ENCODE results near the gene AP1S1. TPM values are rescaled to one million over a fixed set of nuclear protein-coding genes. Genes with fewer than 3 reads are reported as not detected.
A peak's percentile ranks its signal among the peaks of the same experiment; 100 is the strongest.

AP1S1 gene
- total and polyA plus RNA-seq, 5 donors: 10.7 to 20.9 (median 12.5) TPM

- Histone ChIP-seq H3K9me3 (ENCODE audit: control insufficient read depth, low read length) (no peaks in the 10 kb centered on the region), H3K4me3 (ENCODE audit: low read length) (no peak overlapping the region), H3K27me3 (ENCODE audit: control insufficient read depth, insufficient read depth) (no peaks in the 10 kb centered on the region), H3K4me1 (ENCODE audit: control insufficient read depth, insufficient read depth, low read length) (peaks cover 2% of the 10 kb centered on the region), H3K27ac (ENCODE audit: low read length) (no peak overlapping the region)
- DNase-seq: no peak
- peak in 1 of 2 donors; percentile 6 for ATAC-seq
- intact Hi-C loops (cut with DNase I): loop anchor here (5.0 to 10.0 kb wide), 3 partner anchors 40 to 60 kb away; partner anchors contain the start of gene TRIM56 (in 1 of the 4)
- 66% methylated on average over 9 of the region's 9 CpGs for WGBS
Observed at GRCh38 chr7:101137651-101138212, 16.5 kb upstream of the AP1S1 start.

DNA sequence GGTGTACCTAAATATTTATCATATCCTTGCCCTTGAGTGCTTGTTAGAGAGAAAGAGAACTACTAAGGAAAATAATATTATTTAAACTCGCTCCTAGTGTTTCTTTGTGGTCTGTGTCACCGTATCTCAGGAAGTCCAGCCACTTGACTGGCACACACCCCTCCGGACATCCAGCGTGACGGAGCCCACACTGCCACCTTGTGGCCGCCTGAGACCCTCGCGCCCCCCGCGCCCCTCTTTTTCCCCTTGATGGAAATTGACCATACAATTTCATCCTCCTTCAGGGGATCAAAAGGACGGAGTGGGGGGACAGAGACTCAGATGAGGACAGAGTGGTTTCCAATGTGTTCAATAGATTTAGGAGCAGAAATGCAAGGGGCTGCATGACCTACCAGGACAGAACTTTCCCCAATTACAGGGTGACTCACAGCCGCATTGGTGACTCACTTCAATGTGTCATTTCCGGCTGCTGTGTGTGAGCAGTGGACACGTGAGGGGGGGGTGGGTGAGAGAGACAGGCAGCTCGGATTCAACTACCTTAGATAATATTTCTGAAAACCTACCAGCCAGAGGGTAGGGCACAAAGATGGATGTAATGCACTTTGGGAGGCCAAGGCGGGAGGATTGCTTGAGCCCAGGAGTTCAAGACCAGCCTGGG lies 15.9 kb upstream of the AP1S1 start:
- Histone ChIP-seq H3K27me3 (ENCODE audit: control insufficient read depth, insufficient read depth) (no peaks in the 10 kb centered on the region), H3K27ac (ENCODE audit: low read length) (no peak overlapping the region), H3K9me3 (ENCODE audit: control insufficient read depth, low read length) (no peaks in the 10 kb centered on the region), H3K4me1 (ENCODE audit: control insufficient read depth, insufficient read depth, low read length) (peaks cover 2% of the 10 kb centered on the region), H3K4me3 (ENCODE audit: low read length) (no peak overlapping the region)
- 6% methylated on average over 16 of the region's 16 CpGs for WGBS
- intact Hi-C loops (cut with DNase I): loop anchor here (5.0 to 10.0 kb wide), 3 partner anchors 41 to 61 kb away; partner anchors contain the start of gene TRIM56 (in 1 of the 4)
- DNase-seq (peak; percentile 83 to 88 (median 86)), ATAC-seq (peak; percentile 86 to 97)

DNA sequence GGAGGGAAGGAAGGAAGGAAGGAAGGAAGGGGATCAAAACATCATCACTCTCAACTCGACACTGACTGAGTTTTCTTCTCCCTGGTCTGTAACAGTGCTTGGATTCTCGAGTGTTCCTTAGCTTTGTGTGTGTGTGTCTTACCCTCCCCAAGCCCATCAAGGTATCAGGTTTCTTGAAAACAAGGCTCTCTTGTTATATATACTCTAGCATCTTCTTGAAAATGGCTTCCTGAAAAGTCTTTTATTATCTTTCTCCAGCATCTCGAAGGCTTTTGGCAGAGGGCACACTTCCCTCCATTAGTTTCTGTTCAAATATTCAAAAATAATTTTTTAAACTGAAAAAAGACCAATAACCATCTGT lies 14.0 kb upstream of the AP1S1 start:
- no peak for DNase-seq
- Histone ChIP-seq H3K4me1 (ENCODE audit: control insufficient read depth, insufficient read depth, low read length) (peaks cover 2% of the 10 kb centered on the region), H3K27ac (ENCODE audit: low read length) (no peak overlapping the region), H3K4me3 (ENCODE audit: low read length) (no peak overlapping the region), H3K9me3 (ENCODE audit: control insufficient read depth, low read length) (no peaks in the 10 kb centered on the region), H3K27me3 (ENCODE audit: control insufficient read depth, insufficient read depth) (no peaks in the 10 kb centered on the region)
- intact Hi-C loops (cut with DNase I): loop anchor here in 3 of 4 donors (5.0 kb wide), 2 partner anchors 53 to 142 kb away; partner anchors contain the start of gene TRIM56 (in 1 of the 3)
- 26% methylated on average over 3 of the region's 3 CpGs for WGBS
- ATAC-seq: no peak

GRCh38 chr7:101140746-101141382 lies 13.4 kb upstream of the AP1S1 start:
- intact Hi-C loops (cut with DNase I): loop anchor here in 3 of 4 donors (5.0 kb wide), 2 partner anchors 54 to 141 kb away; partner anchors contain the start of gene TRIM56 (in 1 of the 3)
- Histone ChIP-seq H3K27ac (ENCODE audit: low read length) (no peak overlapping the region), H3K4me1 (ENCODE audit: control insufficient read depth, insufficient read depth, low read length) (peaks cover 2% of the 10 kb centered on the region), H3K4me3 (ENCODE audit: low read length) (no peak overlapping the region), H3K27me3 (ENCODE audit: control insufficient read depth, insufficient read depth) (no peaks in the 10 kb centered on the region), H3K9me3 (ENCODE audit: control insufficient read depth, low read length) (no peaks in the 10 kb centered on the region)
- WGBS: 89% methylated on average over 4 of the region's 4 CpGs
- ATAC-seq (no peak), DNase-seq (no peak)

- Histone ChIP-seq H3K9me3 (ENCODE audit: control insufficient read depth, low read length) (no peaks in the 10 kb centered on the region), H3K27me3 (ENCODE audit: control insufficient read depth, insufficient read depth) (no peaks in the 10 kb centered on the region), H3K27ac (ENCODE audit: low read length) (no peak overlapping the region), H3K4me1 (ENCODE audit: control insufficient read depth, insufficient read depth, low read length) (peaks cover 6% of the 10 kb centered on the region), H3K4me3 (ENCODE audit: low read length) (no peak overlapping the region)
- ATAC-seq (no peak), DNase-seq (no peak)
- WGBS: 75% methylated on average over 2 of the region's 2 CpGs
- intact Hi-C loops (cut with DNase I): no loop called here
Observed at GRCh38 chr7:101151908-101152651, 2.2 kb upstream of the AP1S1 start.

GRCh38 chr7:101154693-101155102 lies 422 bp downstream of the AP1S1 start:
- no peaks in the 10 kb centered on the region for H3K9me3 ChIP-seq (ENCODE audit: control insufficient read depth, low read length)
- DNase-seq (no peak), ATAC-seq (peak; percentile 47 to 59)
- H3K4me1 ChIP-seq (ENCODE audit: control insufficient read depth, insufficient read depth, low read length): peaks cover 6% of the 10 kb centered on the region
- no peak overlapping the region for H3K27ac ChIP-seq (ENCODE audit: low read length)
- intact Hi-C loops (cut with DNase I): no loop called here
- peak overlapping the region; percentile 74 for H3K4me3 ChIP-seq (ENCODE audit: low read length)
- no peaks in the 10 kb centered on the region for H3K27me3 ChIP-seq (ENCODE audit: control insufficient read depth, insufficient read depth)
- under 1% methylated on average over 34 of the region's 34 CpGs for WGBS

- H3K4me1 ChIP-seq (ENCODE audit: control insufficient read depth, insufficient read depth, low read length): peaks cover 6% of the 10 kb centered on the region
- H3K4me3 ChIP-seq (ENCODE audit: low read length): peak overlapping the region; percentile 74
- DNase-seq: no peak
- no peaks in the 10 kb centered on the region for H3K27me3 ChIP-seq (ENCODE audit: control insufficient read depth, insufficient read depth)
- intact Hi-C loops (cut with DNase I): no loop called here
- H3K27ac ChIP-seq (ENCODE audit: low read length): no peak overlapping the region
- 60% methylated on average over 4 of the region's 4 CpGs for WGBS
- ATAC-seq: no peak
- H3K9me3 ChIP-seq (ENCODE audit: control insufficient read depth, low read length): no peaks in the 10 kb centered on the region
Observed at GRCh38 chr7:101155303-101155702, 1.0 kb downstream of the AP1S1 start.

- Histone ChIP-seq H3K27ac (ENCODE audit: low read length) (no peak overlapping the region), H3K27me3 (ENCODE audit: control insufficient read depth, insufficient read depth) (no peaks in the 10 kb centered on the region), H3K4me3 (ENCODE audit: low read length) (no peak overlapping the region), H3K9me3 (ENCODE audit: control insufficient read depth, low read length) (no peaks in the 10 kb centered on the region), H3K4me1 (ENCODE audit: control insufficient read depth, insufficient read depth, low read length) (peaks cover 6% of the 10 kb centered on the region)
- DNase-seq: no peak
- intact Hi-C loops (cut with DNase I): no loop called here
- ATAC-seq: no peak
- 80% methylated on average over 6 of the region's 6 CpGs for WGBS
Observed at GRCh38 chr7:101156277-101156676, 2.0 kb downstream of the AP1S1 start.

DNA sequence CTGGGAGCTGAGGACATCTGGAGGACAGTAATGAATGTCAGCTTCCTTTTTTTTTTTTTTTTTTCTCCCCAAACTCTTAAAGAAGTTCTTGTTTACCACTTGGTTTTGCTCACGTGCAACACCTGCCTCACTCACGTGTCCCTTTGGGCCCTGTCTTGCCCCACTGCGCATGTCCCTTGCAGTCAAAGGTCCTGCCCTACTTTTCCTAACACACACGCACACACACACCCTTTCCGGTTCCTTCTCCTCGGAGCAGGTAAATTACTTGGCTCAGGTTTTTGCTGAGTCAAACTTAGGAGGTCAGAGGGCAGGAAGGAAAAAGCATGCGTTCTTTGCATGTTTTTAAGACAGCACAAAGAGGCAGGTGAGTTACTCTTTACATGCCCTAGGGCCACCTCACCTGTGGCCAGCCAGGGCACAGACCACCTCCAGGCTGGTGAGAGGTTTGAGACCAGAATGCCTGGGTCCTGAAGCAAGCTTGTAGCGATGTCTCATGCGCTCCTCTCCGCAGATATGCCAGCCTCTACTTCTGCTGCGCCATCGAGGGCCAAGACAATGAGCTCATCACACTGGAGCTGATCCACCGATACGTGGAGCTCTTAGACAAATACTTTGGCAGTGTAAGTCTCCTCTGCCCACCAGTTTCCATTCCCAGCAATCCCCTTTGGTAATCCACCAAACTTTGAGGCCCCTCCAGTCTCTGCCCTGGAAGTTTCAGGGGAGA lies 2.8 kb downstream of the AP1S1 start:
- intact Hi-C loops (cut with DNase I): no loop called here
- no peak overlapping the region for H3K27ac ChIP-seq (ENCODE audit: low read length)
- H3K4me1 ChIP-seq (ENCODE audit: control insufficient read depth, insufficient read depth, low read length): peaks cover 6% of the 10 kb centered on the region
- 85% methylated on average over 14 of the region's 14 CpGs for WGBS
- no peaks in the 10 kb centered on the region for H3K27me3 ChIP-seq (ENCODE audit: control insufficient read depth, insufficient read depth)
- ATAC-seq (no peak), DNase-seq (no peak)
- H3K9me3 ChIP-seq (ENCODE audit: control insufficient read depth, low read length): no peaks in the 10 kb centered on the region
- no peak overlapping the region for H3K4me3 ChIP-seq (ENCODE audit: low read length)
